ENCODE results near the gene MYO18A.

DNA sequence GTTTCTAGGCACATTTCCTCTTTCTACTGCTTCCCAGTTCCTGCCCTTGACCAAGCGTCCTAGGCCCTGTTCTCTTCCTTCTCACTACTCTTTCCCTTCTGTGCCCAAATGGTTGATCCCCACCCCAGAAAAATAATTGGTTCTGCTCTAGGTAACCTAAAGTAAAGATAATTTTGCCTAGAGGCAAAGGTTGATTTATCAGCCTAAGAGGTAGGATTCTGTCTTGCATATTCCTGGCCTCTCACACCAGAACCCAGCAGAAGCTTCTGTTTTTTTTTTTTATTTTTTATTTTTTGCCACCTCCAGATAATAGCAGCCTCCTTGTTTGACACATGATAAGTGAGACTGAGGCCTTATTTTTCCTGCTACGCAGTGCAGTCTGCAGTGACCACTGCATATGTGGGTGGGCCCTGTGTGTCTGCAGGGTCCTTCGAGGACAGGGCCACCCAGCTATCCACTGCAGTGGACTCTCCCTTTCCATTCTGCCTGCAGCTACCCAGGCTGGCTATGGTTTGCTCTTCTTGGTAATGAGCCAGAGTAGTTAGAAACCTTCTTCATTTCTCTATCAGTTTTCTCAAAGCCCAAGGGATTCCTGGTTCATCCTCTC is 136.6 kb downstream of the MYO18A start:
- TF ChIP-seq, protein P1, sequence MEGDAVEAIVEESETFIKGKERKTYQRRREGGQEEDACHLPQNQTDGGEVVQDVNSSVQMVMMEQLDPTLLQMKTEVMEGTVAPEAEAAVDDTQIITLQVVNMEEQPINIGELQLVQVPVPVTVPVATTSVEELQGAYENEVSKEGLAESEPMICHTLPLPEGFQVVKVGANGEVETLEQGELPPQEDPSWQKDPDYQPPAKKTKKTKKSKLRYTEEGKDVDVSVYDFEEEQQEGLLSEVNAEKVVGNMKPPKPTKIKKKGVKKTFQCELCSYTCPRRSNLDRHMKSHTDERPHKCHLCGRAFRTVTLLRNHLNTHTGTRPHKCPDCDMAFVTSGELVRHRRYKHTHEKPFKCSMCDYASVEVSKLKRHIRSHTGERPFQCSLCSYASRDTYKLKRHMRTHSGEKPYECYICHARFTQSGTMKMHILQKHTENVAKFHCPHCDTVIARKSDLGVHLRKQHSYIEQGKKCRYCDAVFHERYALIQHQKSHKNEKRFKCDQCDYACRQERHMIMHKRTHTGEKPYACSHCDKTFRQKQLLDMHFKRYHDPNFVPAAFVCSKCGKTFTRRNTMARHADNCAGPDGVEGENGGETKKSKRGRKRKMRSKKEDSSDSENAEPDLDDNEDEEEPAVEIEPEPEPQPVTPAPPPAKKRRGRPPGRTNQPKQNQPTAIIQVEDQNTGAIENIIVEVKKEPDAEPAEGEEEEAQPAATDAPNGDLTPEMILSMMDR (IDR thresholded peaks at IDR 0.05; ENCODE audit: low read depth, low read length) = no peak
- TF ChIP-seq EZH2phosphoT487 (IDR thresholded peaks at IDR 0.05; ENCODE audit: low read depth) = no peak
